Measurements from ENCODE around the gene PLTP. TPM values are rescaled to one million over a fixed set of nuclear protein-coding genes. Genes with fewer than 3 reads are reported as not detected.

PLTP gene
- total RNA-seq, 1 experiment from 2014 or later, result 42.6 TPM

- Histone ChIP-seq H3K4me1 (no peaks in the 10 kb centered on the region), H3K27me3 (replicated peaks; ENCODE audit: control insufficient read depth, insufficient read depth, low read length) (no peaks in the 10 kb centered on the region), H3K9me3 (no peaks in the 10 kb centered on the region), H3K4me3 (ENCODE audit: low read depth, low read length) (no peak overlapping the region), H3K36me3 (ENCODE audit: control insufficient read depth, insufficient read depth, low read length) (peaks cover 10% of the 10 kb centered on the region)
- Mint-ChIP-seq H3K27me3 (ENCODE audit: insufficient read depth, unreplicated experiment) (no peaks in the 10 kb centered on the region), H3K9me3 (ENCODE audit: unreplicated experiment) (no peaks in the 10 kb centered on the region), H3K4me3 (ENCODE audit: unreplicated experiment) (no peak overlapping the region), H3K27ac (ENCODE audit: unreplicated experiment) (no peak overlapping the region), H3K4me1 (ENCODE audit: low read depth, unreplicated experiment) (peaks cover 8% of the 10 kb centered on the region), H3K36me3 (ENCODE audit: insufficient read depth, unreplicated experiment) (peaks cover 39% of the 10 kb centered on the region)
- intact Hi-C loops (cut with micrococcal nuclease; ENCODE audit: unreplicated experiment), result no loop called here
- TF ChIP-seq CTCF (IDR thresholded peaks at IDR 0.05; ENCODE audit: insufficient read depth in 1 of 2, low read depth in 1 of 2, low read length in 1 of 2, severe bottlenecking in 1 of 2, unreplicated experiment in 1 of 2), result no peak
- ChIA-PET POLR2A (interaction anchor here (0.6 to 0.7 kb wide), 2 partner anchors 12 to 44 kb away, joined by 5 to 8 read pairs; no protein-coding TSS in a partner anchor), CTCF (no interaction called here)
- TSS peak; percentile 16 for BruUV-seq (replicated peaks)
- no peak for DNase-seq
These were observed 13.7 kb downstream of the PLTP start for GRCh38 chr20:45898285-45898684.

GRCh38 chr20:45897692-45898091 lies 14.3 kb downstream of the PLTP start:
- Histone ChIP-seq H3K4me1 (no peaks in the 10 kb centered on the region), H3K4me3 (ENCODE audit: low read depth, low read length) (no peak overlapping the region), H3K27me3 (replicated peaks; ENCODE audit: control insufficient read depth, insufficient read depth, low read length) (no peaks in the 10 kb centered on the region), H3K9me3 (no peaks in the 10 kb centered on the region), H3K36me3 (ENCODE audit: control insufficient read depth, insufficient read depth, low read length) (peaks cover 12% of the 10 kb centered on the region)
- Mint-ChIP-seq H3K4me1 (ENCODE audit: low read depth, unreplicated experiment) (peaks cover 14% of the 10 kb centered on the region), H3K4me3 (ENCODE audit: unreplicated experiment) (no peak overlapping the region), H3K27me3 (ENCODE audit: insufficient read depth, unreplicated experiment) (no peaks in the 10 kb centered on the region), H3K27ac (ENCODE audit: unreplicated experiment) (no peak overlapping the region), H3K36me3 (ENCODE audit: insufficient read depth, unreplicated experiment) (peaks cover 45% of the 10 kb centered on the region), H3K9me3 (ENCODE audit: unreplicated experiment) (no peaks in the 10 kb centered on the region)
- no peak for DNase-seq
- ChIA-PET POLR2A (no interaction called here), CTCF (no interaction called here)
- no peak for TF ChIP-seq CTCF (IDR thresholded peaks at IDR 0.05; ENCODE audit: insufficient read depth in 1 of 2, low read depth in 1 of 2, low read length in 1 of 2, severe bottlenecking in 1 of 2, unreplicated experiment in 1 of 2)
- no TSS peak for BruUV-seq (replicated peaks)
- intact Hi-C loops (cut with micrococcal nuclease; ENCODE audit: unreplicated experiment), result no loop called here

- no peaks in the 10 kb centered on the region for H3K9me3 Mint-ChIP-seq (ENCODE audit: unreplicated experiment)
- peaks cover 18% of the 10 kb centered on the region for H3K4me1 Mint-ChIP-seq (ENCODE audit: low read depth, unreplicated experiment)
- BruUV-seq (replicated peaks), result no TSS peak
- Histone ChIP-seq H3K9me3 (no peaks in the 10 kb centered on the region), H3K27me3 (replicated peaks; ENCODE audit: control insufficient read depth, insufficient read depth, low read length) (no peaks in the 10 kb centered on the region), H3K4me1 (peaks cover under 1% of the 10 kb centered on the region; the same call in 1 of the 2 replicates), H3K4me3 (ENCODE audit: low read depth, low read length) (no peak overlapping the region), H3K36me3 (ENCODE audit: control insufficient read depth, insufficient read depth, low read length) (peaks cover 13% of the 10 kb centered on the region)
- DNase-seq, result no peak
- H3K27me3 Mint-ChIP-seq (ENCODE audit: insufficient read depth, unreplicated experiment), result no peaks in the 10 kb centered on the region
- CTCF ChIA-PET, result no interaction called here
- H3K27ac Mint-ChIP-seq (ENCODE audit: unreplicated experiment), result no peak overlapping the region
- no peak overlapping the region for H3K4me3 Mint-ChIP-seq (ENCODE audit: unreplicated experiment)
- TF ChIP-seq CTCF (IDR thresholded peaks at IDR 0.05; ENCODE audit: insufficient read depth in 1 of 2, low read depth in 1 of 2, low read length in 1 of 2, severe bottlenecking in 1 of 2, unreplicated experiment in 1 of 2), result no peak
- POLR2A ChIA-PET, result no interaction called here
- H3K36me3 Mint-ChIP-seq (ENCODE audit: insufficient read depth, unreplicated experiment), result peaks cover 49% of the 10 kb centered on the region
- intact Hi-C loops (cut with micrococcal nuclease; ENCODE audit: unreplicated experiment), result no loop called here
These were observed 14.7 kb downstream of the PLTP start for GRCh38 chr20:45897289-45897688.
